GM19239 (cell line): ENCODE measurements around the gene SAMD4A.

Experiments
- DNase-seq: peaks from one replicate; pipeline ENCODE4 v3.0.0; 2011; ENCODE audit warnings: low spot score; ENCODE audit not compliant: insufficient read length
- FAIRE-seq: peaks from 2 replicates; lab custom pipeline; 2011; peaks lifted over from hg19 to GRCh38; lab: Jason Lieb, UNC

SAMD4A gene

GRCh38 chr14:54650959-54651351 lies 84.0 kb downstream of the SAMD4A start:
- FAIRE-seq (no peak), DNase-seq (no peak)

GRCh38 chr14:54651649-54652048 lies 84.7 kb downstream of the SAMD4A start:
- DNase-seq (no peak), FAIRE-seq (no peak)

- DNase-seq (no peak), FAIRE-seq (no peak)
Observed at GRCh38 chr14:54652188-54652587, 85.3 kb downstream of the SAMD4A start.

GRCh38 chr14:54652605-54653052 lies 85.7 kb downstream of the SAMD4A start:
- FAIRE-seq (no peak), DNase-seq (no peak)

GRCh38 chr14:54653712-54654469 lies 87.0 kb downstream of the SAMD4A start:
- FAIRE-seq (no peak), DNase-seq (no peak)

GRCh38 chr14:54654605-54655004 lies 87.7 kb downstream of the SAMD4A start:
- FAIRE-seq (no peak), DNase-seq (no peak)

- no peak for DNase-seq
- FAIRE-seq: no peak
Observed at GRCh38 chr14:54658836-54659235, 91.9 kb downstream of the SAMD4A start.

- no peak for FAIRE-seq
Observed at GRCh38 chr14:54659365-54659764, 92.4 kb downstream of the SAMD4A start.

GRCh38 chr14:54660604-54661111 lies 93.7 kb downstream of the SAMD4A start:
- FAIRE-seq (no peak), DNase-seq (no peak)

More at GRCh38 chr14:54659365-54659764, 92.4 kb downstream of the SAMD4A start:
- DNase-seq: no peak

GRCh38 chr14:54662491-54663133 lies 95.7 kb downstream of the SAMD4A start:
- FAIRE-seq (no peak), DNase-seq (no peak)

GRCh38 chr14:54664961-54665360 lies 98.0 kb downstream of the SAMD4A start:
- FAIRE-seq: peak; percentile 11
- DNase-seq: no peak

GRCh38 chr14:54665946-54666345 lies 99.0 kb downstream of the SAMD4A start:
- FAIRE-seq (no peak), DNase-seq (no peak)

- DNase-seq: no peak
- no peak for FAIRE-seq
Observed at GRCh38 chr14:54667026-54667744, 100.3 kb downstream of the SAMD4A start.

- DNase-seq: no peak
- no peak for FAIRE-seq
Observed at GRCh38 chr14:54667764-54668163, 100.8 kb downstream of the SAMD4A start.

- FAIRE-seq (no peak), DNase-seq (no peak)
Observed at GRCh38 chr14:54669721-54670561, 103.0 kb downstream of the SAMD4A start.

GRCh38 chr14:54671537-54671936 lies 104.6 kb downstream of the SAMD4A start:
- FAIRE-seq (no peak), DNase-seq (no peak)

- FAIRE-seq (no peak), DNase-seq (no peak)
Observed at GRCh38 chr14:54672181-54672580, 105.3 kb downstream of the SAMD4A start.

GRCh38 chr14:54672688-54673087 lies 105.8 kb downstream of the SAMD4A start:
- DNase-seq (no peak), FAIRE-seq (no peak)

- DNase-seq: no peak
Observed at GRCh38 chr14:54673193-54674045, 106.5 kb downstream of the SAMD4A start.

More at GRCh38 chr14:54673193-54674045, 106.5 kb downstream of the SAMD4A start:
- FAIRE-seq: no peak
